Left kidney (tissue), 2 donors: ENCODE measurements around the gene TEKT5. TPM values are rescaled to one million over a fixed set of nuclear protein-coding genes. Genes with fewer than 3 reads are reported as not detected.
A peak's percentile ranks its signal among the peaks of the same experiment; 100 is the strongest.

ENCODE experiments used
- DNase-seq: peaks from one replicate; pipeline ENCODE4 v3.0.0-alpha.2; 2013
- polyA plus RNA-seq: library from polyadenylated mRNA; unstranded; fragments of 120-200 nt; gene quantifications from one replicate; pipeline ENCODE4 v1.2.1, GENCODE V29; 2013; ENCODE audit not compliant: insufficient read length

TEKT5 gene
- polyA plus RNA-seq, 1 donor: not detected

DNA sequence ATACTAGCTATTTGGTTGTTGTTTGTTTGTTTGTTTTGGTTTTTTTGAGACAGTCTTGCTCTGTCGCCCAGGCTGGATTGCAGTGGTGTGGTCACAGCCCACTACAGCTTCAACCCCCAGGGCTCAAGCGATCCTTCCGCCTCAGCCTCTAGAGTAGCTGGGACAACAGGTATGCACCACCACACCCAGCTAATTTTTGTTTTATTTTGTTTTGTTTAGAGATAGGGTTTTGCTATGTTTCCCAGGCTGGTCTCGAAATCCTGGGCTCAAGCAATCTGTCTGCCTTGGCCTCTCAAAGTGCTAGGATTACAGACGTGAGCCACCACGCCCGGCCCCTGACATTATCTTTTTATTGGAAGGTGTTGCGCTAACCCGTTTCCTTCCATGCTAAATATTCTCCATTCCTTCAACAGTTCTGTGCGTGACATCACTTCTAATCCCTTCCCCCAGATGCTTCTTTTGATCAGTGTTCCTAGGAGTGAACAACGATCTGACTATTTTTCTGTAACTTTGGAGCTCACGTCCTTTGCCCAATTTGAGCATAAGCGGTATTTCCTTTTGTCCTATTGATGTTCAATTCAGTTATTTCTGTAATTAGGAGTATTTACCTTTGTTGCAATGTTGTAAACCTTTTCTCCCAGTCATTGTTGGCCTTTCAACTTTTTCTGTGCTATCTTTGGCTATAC is 84.1 kb downstream of the TEKT5 start:
- DNase-seq: no peak

DNA sequence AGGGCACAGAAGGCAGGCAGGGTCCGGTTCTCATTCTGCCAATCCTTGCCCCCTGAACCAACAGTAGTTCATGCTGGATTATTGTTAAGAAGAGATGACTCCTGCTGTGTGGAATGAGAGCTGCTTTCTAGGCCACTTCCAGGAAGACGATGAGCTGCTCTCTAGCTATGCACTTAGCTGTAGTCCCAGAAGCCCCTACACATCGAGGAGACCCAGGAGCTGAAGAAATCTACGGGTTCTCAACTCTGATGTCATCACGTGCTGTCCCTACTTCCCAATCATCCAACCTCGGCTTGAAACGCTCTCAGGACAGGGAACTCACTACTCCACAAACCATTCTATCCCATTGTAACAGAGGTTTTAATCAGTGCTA is 85.3 kb downstream of the TEKT5 start:
- no peak for DNase-seq

DNA sequence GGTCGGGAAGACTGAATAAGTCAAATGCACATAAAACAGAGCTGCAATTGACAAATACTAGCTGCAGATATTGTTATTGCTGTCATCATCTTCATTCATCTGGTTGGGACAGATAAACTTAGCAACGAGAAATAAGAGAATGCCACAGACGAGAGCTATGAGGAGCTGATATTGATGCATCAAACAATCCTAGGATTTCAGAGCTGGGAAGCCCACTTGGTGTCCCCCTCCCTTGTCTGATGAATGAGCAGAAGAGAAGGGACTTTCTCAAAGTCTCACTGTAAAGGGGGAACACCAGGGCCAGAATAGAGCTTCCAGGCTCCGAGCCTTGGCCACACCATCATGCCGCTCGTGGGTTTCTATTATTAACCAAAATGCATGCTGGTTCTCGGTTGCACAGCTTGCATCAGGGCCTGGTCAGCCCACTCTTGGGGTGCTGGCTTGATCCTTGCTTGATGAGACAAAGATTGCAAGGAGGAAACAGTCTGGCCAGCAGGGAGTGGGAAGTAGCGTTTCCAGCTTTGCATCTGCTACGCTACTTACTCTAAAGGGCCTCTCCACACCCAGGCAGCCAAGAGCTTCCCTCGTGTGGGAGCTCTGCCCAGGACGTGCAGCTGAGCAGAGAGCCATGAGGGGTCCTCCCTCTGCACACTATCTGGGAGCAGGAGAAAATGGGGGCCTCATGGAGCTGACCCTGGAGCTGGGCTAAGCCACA is 85.9 kb downstream of the TEKT5 start:
- DNase-seq: no peak

DNA sequence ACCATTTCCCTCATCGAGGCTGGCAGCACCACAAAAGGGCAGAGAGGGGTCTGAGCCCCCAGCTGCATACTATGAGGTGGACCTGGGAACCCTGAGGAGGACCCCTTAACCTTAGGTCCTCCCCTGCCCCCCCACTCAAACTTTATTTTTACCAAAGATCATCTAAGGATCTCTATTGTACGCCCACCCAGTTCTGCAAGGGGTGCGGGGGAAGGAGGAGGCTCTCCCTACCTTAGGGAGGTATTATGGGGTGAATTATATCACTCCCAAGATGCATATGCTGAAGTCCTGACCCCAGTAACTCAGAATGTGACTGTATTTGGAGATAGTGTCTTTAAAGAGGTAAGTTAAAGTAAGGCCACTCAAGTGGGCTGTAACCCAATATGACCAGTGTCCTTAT is 87.6 kb downstream of the TEKT5 start:
- DNase-seq: no peak

DNA sequence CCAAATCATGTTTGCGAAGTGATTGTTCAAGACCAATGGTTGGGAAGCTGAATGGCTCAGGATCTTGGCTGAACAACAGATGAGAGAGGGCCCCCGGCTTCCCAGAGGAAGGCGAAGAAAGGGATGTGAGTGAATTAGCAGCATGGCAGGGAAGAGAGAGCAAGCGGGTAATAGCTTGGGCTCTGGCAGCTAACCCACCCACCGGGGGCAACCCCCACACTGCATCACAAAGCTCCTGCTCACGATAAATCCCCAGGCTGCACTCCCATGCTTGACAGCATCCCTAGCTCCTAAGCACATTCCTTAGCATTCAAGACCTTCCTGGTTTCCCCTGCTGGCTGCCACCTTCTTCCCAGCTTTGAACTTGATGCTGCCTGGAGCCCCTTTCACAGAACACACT is 88.1 kb downstream of the TEKT5 start:
- DNase-seq: no peak

DNA sequence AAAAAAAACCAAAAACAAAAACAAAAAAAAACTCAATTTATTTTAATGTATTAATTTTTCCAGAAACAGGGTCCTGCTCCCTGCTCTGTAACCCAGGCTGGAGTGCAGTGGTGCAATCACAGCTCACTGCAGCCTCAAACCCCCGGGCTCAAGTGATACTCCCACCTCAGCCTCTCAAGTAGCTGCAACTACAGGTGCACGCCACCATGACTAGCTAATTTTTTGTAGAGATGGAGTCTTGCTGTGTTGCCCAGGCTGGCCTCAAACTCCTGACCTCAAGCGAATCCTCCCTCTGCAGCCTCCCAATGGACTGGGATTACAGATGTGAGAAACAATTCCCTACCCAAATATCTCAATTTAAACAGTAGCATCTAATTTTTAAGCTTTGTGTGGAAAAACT is 89.1 kb downstream of the TEKT5 start:
- no peak for DNase-seq

DNA sequence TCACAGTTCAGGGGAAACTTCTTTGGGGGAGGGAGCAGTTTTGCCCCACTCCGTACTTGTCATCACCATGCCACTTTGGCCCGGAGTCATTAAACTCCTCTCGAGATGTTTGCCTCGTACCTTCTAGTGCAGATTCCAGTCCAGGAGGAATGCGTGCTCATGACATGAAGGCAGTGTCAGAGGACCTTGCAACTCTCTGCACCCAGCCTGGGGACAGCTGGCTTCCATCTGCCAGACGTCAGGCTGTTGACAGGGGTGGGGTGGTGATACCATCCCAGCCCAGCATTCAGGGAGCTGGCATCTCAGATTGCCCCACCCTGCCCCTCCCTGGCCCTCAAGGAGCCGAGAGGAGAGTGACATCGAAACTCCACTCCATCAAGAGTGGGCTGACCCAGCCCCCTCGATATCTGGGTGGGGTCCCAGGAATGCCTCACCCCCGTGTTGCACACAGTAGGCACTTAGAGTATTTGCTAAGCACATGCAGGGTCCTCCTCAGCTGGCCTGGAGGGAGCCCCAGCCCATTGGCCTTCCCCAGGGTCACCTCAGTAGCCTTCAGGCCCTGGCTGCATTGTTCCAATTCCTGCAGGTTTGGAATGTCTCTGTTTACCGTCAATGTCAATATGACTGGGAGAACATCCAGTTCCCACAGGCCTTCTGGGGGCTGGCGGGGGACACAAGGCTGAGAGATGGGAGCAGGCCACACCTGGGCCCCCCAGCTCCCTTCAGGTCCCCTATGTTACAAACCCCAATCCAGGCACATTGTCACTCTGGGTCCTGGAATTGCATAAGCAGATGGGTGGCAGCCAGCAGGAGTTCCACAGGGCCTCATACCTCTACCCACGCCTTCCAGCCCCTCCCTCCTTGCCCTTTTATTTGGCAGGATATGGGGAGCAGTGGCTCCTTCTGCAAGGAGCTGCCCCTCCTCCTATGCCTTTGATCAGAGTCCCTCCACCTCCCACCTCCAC is 93.0 kb downstream of the TEKT5 start:
- DNase-seq: no peak

DNA sequence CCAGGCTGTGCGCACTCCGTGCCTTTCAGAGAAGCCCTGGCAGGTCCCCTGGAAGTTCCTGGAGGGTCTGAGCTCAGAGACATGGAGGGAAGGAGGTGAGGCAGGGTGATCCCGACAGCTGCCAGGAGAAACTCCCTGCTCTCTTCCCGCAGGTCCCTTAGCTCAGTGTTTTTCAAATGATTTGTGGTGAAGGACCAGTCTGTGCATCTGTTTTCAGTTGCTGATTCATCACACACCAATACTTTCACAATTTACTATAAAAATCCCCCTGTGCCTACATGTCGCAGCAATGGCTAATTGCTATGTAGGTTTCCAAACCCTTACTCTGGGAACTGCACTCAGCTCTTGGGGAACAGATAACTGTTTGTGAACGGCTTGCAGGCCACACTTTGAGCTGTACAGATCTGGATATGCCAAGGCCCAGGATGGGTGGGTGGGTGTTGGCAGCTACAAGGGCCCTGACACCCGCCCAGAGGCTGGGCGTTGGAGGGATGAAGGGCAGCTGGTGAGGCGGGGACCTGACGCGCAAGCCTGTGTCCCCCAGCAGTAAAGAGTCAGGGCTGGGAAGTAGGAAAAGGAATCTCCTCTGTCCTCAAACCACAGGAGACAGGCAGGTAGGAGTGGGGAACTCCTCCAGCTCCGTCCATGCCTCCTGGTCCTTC is 93.8 kb downstream of the TEKT5 start:
- DNase-seq: no peak

DNA sequence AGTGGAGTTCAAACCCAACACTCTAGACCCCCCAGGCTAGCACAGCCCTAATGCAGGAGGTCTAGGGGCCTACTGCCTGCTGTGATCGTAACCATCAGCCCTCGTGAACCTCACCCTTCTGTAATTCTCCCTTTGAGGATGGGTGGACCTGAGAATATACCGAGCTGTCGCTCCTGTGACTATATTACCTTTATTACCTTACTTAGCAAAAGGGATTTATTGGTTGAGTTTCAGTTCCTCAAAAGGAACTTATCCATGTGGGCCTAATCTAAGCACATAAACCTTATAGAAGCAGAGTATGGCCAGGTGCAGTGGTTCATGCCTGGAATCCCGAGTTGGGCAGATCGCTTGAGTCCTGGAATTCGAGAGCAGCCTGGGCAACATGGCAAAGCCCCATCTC is 95.1 kb downstream of the TEKT5 start:
- no peak for DNase-seq

DNA sequence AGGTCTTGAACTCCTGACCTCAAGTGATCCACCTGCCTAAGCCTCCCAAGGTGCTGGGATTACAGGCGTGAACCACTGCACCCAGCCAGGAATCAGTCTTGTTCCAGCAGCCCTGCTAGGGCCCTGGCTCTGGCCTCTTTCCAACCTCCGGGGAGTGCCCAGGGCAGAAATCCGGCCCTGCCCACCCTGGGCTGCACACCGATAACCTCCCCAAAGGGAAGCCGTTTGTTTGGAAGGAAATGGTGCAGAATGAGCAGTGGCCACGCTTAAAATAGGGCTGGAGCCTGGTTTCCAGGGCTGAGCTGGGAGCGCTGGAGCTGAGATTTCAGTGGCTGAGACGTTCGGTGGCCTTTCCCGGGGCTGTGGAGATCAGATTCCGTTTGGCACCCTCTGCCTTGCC is 96.6 kb downstream of the TEKT5 start:
- no peak for DNase-seq

DNA sequence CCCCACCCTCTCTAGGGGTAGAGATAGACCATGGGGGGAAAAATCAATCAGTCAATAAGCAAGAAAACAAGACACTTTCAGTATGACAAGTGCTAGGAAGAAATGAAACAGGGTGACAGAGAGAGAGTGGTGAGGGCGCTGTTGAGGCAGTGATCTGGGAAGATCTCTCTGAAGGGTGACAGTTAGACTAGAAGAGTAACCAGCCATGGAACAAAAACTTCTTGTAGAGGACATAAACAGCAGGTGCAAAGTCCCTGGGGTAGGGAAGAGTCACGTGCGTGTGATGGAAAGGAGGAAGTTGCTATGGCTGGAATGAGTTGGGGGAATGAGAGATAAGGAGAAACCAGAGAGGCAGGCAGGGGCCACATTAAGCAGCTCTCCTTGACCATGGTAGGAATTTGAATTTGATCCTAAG is 97.5 kb downstream of the TEKT5 start:
- no peak for DNase-seq

DNA sequence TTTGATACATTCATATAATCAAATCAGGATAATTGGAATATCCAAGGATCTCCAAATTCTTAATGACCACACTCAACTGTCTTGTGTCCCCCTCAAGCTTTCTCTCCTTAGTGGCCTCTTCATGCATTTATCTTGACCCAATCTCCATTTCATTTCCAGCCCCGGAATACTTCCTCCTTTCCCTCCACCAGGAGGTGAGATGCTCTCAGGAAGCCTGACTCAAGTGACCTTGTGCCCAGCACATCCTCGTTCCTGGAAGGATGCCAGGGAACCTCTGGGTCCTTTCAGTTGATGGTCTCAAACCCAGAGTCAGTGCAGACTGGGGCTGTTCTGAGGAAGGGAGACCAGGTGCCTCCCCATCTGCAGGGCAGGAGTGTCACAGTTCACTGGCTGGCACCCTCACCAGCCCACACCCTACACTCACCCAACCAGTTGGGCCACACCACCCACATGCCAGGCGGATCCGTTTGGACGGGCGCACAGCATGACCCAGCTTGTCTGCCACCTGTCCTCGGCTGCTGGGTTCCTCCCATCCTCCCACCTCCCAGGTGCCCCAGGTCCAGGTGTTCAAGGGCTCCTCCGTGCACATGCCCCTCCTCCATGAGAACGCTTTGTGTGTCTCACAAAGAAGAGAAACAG is 100.3 kb downstream of the TEKT5 start:
- no peak for DNase-seq

DNA sequence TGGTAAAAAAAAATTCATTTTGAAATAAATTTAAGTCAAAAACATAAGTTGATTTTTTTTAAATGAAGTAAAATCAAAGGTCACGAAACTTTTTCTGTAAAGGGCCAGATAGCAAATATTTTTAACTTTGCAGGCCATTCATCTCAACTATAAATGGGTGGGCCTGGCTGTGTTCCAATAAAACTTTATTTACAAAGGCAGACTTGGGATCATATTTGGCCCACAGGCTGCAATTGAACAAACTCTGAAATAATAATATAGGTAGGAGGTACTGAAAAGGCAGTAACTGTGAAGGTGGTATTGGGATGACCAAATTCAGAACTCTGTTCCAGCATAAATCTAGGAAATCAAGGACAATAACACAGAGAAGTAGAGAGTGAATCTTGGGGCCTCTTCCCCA is 102.1 kb downstream of the TEKT5 start:
- no peak for DNase-seq

DNA sequence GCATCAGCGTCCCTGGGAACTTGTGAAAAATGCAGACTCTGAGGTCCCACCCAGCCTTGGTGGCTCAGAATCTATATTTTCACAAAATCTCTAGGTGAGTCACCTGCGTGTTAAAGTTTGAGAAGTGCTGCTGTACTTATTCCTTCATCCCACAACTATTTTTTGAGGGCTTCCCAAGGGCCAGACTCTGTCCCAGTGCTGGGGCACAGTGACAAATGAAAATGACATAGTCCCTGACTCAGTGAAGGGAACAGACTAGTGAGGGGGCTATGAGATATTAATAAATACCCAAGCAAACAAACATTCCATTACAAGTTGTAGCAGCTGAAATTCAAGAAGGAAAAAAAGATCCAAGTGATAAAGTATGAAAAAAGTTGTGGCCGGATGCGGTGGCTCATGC is 104.4 kb downstream of the TEKT5 start:
- DNase-seq: no peak

DNA sequence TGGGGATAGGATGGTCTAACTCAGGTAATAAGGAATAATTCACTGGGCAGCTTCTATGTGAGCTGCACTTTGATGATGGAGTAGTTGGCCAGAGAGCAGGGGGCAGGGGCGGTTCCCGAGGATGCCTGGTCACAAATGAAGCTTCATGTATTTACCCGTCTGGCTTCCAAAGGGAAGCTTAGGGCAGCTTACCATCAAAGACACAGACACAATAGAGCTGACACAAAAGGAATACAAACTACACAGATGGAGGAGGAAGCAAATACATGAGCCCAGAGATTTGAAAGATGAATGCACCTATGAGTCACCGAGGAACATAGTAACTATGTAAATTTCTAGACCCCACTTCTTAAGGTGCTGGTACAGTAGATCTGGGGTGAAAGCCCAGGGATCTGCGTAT is 105.6 kb downstream of the TEKT5 start:
- no peak for DNase-seq

DNA sequence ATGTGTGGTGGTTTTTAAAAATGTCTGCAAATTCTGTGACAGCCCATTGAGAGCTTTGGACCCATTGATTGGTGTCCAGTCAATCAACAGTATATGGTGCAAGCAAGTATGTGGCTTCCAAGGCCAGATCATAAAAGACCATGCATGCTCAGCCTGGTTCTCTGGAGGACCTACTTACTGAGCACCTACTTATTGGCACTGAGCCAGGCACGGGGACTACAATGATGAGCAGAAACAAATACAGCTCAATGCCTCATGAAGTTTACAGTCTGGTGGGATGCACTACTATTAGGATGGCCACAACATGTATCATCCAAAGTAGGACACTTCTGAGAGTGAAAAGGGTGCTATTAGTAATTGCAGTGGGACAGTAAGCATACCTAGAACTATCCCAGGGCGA is 107.1 kb downstream of the TEKT5 start:
- no peak for DNase-seq

DNA sequence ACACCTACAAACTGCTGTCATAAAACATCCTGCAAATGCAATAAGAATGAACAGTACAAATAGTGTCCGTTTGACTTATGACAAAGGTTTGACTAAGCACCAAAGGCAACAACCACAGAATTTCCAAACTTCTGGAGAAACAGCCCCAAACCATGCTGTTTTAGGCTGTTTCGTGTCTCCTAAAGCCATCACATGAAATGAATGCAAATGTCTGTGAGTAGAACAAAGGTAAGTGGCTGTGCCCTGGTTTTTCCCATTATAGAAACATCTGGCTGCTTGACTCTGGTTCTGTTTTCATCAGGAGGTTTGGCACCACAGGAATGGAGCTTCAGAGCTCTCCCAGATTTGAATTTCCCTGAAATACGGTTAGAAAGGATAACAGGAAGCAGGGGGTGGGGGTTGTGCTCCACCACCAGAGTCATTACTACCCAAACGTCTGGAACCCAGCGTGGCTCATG is 109.7 kb downstream of the TEKT5 start:
- DNase-seq: no peak

DNA sequence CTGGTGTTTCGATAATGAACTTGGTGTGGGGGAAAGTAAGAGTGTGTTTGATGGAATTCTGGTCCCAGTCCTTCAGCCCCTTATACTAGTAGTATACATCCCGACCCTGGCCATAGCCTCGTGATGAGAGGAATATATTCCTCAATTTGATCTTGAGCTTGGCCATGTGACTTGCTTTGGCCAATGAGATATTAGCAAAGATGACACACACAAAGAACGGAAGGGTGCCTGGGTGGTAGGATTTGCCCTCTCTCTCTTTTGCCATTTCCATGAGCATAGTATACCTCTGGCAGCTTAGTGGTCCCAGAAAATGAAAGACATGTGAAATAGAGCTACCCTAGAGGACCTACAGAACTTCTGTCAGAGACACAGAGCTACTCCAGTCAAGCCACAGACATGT is 111.5 kb downstream of the TEKT5 start:
- no peak for DNase-seq

DNA sequence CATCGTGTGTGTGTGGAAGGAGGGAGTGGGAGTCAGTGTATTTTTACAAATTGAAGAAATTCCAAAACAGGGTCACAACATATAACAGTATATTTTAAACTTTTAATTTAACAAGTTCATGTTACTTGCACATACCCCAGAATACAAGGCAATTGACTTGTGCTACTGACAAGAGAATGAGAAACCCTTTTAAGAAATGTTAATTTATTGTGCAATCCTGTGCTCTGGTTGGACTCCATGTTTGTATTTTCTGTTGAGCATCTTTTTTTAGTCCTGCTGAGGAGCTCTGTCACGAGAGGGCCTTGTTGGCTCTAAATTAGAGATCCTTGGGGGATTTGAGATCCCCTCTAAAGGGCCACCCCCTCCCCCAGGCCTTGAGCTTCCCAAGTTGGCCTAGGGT is 113.2 kb downstream of the TEKT5 start:
- DNase-seq: no peak

DNA sequence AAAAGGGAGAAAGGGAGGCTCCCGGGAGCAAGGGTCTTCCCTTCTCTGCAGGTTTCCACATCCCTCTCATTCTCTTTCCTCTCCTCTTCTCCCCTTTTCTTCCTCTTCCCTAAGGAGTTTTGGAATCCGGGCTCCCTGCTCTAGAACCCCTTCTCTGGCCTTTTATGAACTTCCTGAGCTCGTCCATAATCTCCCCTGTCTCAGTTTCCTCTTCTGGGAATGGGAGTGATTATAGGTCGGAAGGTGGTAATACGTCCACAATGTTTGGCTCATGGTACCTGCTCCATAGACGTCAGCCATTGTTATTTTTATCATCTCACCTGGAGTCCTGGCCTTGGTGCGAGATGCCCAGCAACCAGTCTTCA is 113.9 kb downstream of the TEKT5 start:
- no peak for DNase-seq

DNA sequence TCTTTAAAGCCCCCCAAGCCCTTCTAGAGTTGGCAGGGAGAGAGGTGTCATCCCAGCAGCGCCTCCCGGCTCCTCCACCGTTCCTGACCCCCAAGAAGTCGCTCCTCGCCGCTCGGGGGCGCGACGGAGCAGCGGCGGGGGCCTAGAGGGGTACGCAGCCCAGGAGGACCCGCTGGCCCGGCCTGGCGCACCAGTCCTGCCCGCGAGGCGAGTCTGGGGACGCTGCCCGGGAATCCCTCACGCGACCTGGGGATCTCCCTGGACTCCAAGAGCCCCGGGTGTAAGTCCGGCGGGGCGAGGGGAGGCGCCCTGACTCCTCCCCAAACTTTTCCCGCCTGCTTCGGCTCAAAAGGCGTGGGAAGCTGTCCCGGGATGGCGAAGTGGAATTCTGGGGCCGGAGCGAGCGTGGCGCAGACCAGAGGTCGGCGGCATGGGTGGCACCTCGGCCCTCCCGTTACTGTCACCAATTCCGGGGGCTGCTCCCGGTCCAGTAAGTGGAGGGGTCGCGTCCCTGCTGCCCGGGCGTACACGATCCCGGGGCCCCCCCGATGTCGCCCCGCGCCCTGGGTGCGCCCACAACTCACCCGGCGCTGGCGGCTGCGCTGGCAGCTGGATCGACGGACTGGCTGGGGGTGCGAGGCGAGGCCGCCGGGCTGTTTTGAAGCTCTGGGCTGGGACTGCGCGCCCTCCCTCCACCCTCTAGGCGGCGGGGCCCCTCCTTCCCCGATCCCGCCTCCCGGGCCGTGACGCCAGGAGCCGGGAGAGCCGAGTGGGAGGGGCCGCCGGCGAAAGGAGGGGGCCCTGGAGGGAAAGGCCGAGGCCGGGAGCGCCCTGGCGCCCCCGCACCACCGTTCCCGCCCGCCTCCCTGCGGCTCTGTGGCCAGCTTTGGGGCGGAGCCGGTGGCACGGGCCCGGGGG is 114.5 kb downstream of the TEKT5 start, which contains the start of gene EMP2:
TSS of gene EMP2 (minus strand) at position 634 of the 918 bp plus-strand sequence. CDS start 32,981 bp downstream, outside the sequence.
- DNase-seq: peak; percentile 78
